ENCODE results near the gene LMTK3. TPM values are rescaled to one million over a fixed set of nuclear protein-coding genes. Genes with fewer than 3 reads are reported as not detected.
A peak's percentile ranks its signal among the peaks of the same experiment; 100 is the strongest.

Gene LMTK3
- polyA plus RNA-seq, 1 donor from 2014 or later = 8.1 TPM

GRCh38 chr19:48507911-48508439 lies 3.7 kb downstream of the LMTK3 start:
- Histone ChIP-seq H3F3A (ENCODE audit: insufficient read depth, low read length, poor library complexity, severe bottlenecking) (no peaks in the 10 kb centered on the region), H3K36me3 (ENCODE audit: insufficient read depth, low read length) (no peaks in the 10 kb centered on the region), H3K27ac (ENCODE audit: low read length) (no peak overlapping the region), H3K4me2 (ENCODE audit: low read length) (no peak overlapping the region), H2AFZ (ENCODE audit: low read depth, low read length) (no peak overlapping the region), H3K4me3 (ENCODE audit: low read length) (no peak overlapping the region), H3K9me2 (ENCODE audit: insufficient read depth, low read length) (no peaks in the 10 kb centered on the region), H3K27me3 (ENCODE audit: insufficient read depth, low read depth, low read length) (no peaks in the 10 kb centered on the region), H3K9ac (ENCODE audit: low read length) (no peak overlapping the region), H4K20me1 (ENCODE audit: insufficient read depth) (no peaks in the 10 kb centered on the region), H3K79me2 (replicated peaks; ENCODE audit: insufficient read depth, low read length) (peaks cover 10% of the 10 kb centered on the region), H3K9me3 (ENCODE audit: low read length) (no peaks in the 10 kb centered on the region)
- TF ChIP-seq CTCF (IDR thresholded peaks at IDR 0.05; ENCODE audit: poor library complexity, severe bottlenecking) = no peak

- H3K9ac ChIP-seq (ENCODE audit: low read length) = no peak overlapping the region
- TF ChIP-seq REST (IDR thresholded peaks at IDR 0.05; ENCODE audit: borderline replicate concordance) (no peak), SMC3 (conservative IDR thresholded peaks at IDR 0.05; ENCODE audit: poor library complexity) (peak; percentile 19), MXI1 (conservative IDR thresholded peaks at IDR 0.05; ENCODE audit: poor library complexity, severe bottlenecking) (no peak), EP300 (conservative IDR thresholded peaks at IDR 0.05; ENCODE audit: poor library complexity, severe bottlenecking) (no peak), CTCF (IDR thresholded peaks at IDR 0.05; ENCODE audit: poor library complexity, severe bottlenecking) (peak; percentile 49), POLR2AphosphoS5 (IDR thresholded peaks at IDR 0.05) (no peak)
- no peak overlapping the region for H3K4me2 ChIP-seq (ENCODE audit: low read length)
- no peaks in the 10 kb centered on the region for H3K9me3 ChIP-seq (ENCODE audit: low read length)
- no peaks in the 10 kb centered on the region for H3F3A ChIP-seq (ENCODE audit: insufficient read depth, low read length, poor library complexity, severe bottlenecking)
- no peaks in the 10 kb centered on the region for H3K9me2 ChIP-seq (ENCODE audit: insufficient read depth, low read length)
- peaks cover 10% of the 10 kb centered on the region for H3K79me2 ChIP-seq (replicated peaks; ENCODE audit: insufficient read depth, low read length)
- no peak overlapping the region for H2AFZ ChIP-seq (ENCODE audit: low read depth, low read length)
- H3K27me3 ChIP-seq (ENCODE audit: insufficient read depth, low read depth, low read length) = no peaks in the 10 kb centered on the region
- H3K36me3 ChIP-seq (ENCODE audit: insufficient read depth, low read length) = no peaks in the 10 kb centered on the region
- no peak overlapping the region for H3K4me3 ChIP-seq (ENCODE audit: low read length)
- H3K27ac ChIP-seq (ENCODE audit: low read length) = no peak overlapping the region
- no peaks in the 10 kb centered on the region for H4K20me1 ChIP-seq (ENCODE audit: insufficient read depth)
Observed at GRCh38 chr19:48506138-48506733, 5.4 kb downstream of the LMTK3 start.
